ACHN (cell line): ENCODE data around the gene FMN2.
"Not testable (repeated sequence)": the region's sequence is repeated elsewhere in the genome, so short reads cannot be mapped to it uniquely, and the experiment has no call there.

Experiments used
- DNase-seq: peaks from one replicate; pipeline ENCODE4 v3.0.0-alpha.2; 2015
- in situ Hi-C: cut with HindIII; loops from 2 replicates; pipeline ENCODE4 v1.10.0; 2017; ENCODE audit warnings: low sequenced_read_pairs, low pct_ligation_motif_present, low pct_unique_long_range_greater_than_20kb

FMN2 gene

GRCh38 chr1:240274569-240274968 is 182.9 kb downstream of the FMN2 start:
- no peak for DNase-seq
- in situ Hi-C loops = no loop called here

GRCh38 chr1:240275219-240275618 is 183.5 kb downstream of the FMN2 start:
- DNase-seq, in situ Hi-C loops: not testable (repeated sequence)

- in situ Hi-C loops = no loop called here
- no peak for DNase-seq
Measured at GRCh38 chr1:240278082-240278481, 186.4 kb downstream of the FMN2 start.

DNA sequence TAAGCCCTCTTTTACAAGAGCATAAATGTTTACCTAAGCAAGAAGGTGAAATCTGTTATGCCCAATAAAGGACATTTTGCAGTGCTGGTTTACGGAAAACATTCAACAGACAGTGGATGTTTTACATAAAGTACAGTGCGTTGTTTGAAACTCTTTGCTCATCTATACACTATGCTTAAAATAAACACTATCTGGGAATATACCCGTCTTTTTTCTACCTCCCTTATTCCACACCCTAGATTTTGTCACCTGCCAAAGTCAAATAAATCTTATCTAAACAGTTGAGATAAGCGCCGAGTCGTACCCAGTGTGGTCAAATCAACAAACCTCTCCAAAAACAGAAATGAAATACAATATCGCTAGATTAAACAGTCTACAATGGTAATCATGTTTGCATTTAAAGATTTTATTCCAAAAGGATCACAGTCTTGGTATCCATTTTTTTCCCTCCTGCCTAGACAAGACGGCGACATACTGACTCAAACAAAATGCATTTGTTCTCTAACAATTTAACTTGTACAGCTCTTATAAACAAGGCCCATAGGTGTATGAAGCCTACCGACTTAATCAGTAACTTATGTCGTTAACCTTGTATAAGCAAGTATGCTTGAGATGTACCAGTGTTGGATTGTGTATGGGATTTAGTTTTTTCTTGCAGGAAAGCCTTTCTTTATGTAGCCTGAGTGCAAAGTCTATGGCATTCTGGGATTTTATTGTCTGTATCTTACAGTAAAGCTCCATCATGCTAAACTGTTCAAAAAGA is 189.1 kb downstream of the FMN2 start:
- no peak for DNase-seq
- in situ Hi-C loops = no loop called here

DNA sequence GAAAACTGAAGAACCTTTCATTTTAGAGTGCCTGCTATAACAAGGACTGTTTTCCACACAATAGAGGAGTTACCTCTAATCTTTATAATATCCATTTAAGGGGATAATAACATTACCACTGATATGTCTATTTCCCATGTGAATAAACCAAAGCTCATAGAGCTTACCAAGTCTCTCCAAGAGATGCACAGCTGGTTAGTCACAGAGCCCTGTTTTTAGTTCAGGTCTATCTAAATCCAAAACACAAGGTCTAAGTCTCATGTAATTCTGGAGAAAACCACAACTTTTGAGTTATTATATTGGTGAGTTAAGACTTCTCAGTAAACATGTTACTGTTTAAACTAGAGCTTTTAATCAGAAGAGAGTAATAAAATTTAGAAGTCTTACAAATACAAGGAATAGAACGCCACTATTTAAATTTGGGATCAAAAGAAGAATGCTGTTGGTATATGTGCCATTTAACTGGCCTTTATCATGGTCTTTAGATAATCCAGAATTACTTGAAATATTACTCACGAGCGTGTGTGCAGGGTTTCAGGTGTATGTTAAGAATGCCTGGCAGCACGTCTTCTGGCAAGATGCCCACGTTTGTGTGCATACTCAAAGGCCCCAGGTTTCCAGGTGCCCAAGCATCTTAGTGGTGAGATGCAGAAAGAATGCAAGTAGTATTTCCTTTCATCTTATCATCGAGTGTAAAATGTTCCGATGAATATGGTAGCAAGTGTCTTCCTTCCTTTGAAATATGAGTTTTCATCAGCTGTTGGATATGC is 190.6 kb downstream of the FMN2 start:
- in situ Hi-C loops = no loop called here
- no peak for DNase-seq

DNA sequence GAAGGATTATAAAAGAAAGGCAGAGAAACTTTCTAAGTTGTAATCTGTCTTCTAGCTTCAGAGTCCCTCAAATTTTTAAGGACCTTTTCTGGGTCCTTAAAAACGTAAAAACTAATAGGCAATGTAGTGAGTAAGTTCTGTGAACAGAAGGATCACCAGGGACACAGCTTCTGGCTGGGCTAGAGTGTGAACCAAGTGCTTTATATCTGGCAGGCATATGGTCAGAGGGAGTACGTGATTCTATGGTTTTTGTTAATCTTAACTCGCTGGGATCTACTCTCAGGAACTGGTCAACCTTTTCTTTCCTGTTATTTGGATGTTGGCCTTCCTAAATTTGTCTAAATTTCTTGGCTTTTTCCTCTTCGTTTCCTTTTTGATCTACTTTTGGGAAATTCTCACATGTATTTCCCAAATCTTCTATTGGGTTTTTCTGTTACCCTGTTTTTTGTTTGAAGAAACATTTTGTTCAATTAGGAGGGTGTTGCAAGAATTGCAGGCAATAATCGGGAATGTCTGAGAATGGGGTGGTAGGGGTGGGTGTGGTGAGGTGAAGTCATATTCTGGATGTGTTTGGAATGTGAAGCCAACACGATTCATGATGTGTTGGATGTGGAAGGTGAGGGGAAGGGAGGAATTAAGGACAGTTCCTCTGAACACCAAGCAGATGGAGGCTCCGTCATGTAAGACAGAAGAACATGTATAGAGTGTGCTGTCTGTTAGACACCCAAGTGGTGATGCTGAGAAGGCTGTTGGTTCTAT is 193.2 kb downstream of the FMN2 start:
- no peak for DNase-seq
- in situ Hi-C loops = no loop called here

DNA sequence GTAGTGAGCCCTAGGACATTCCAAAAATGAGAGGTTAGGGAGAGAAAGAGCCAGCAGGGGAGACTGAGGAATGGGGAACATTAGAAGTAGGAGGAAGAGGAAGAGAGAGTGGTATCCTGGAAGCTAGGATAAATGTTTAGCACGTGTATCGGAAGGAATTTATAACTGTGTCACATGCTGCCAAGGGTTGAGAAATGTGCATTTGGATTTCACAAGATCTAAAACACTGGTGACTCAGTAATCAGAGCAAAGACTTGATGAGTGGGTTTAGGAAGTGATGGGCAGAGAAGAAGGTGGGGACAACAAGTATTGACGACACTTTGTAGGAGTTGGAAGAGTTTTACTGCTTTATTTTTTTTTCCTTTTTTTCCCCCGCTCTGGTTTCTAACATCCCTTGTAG is 193.9 kb downstream of the FMN2 start:
- in situ Hi-C loops = no loop called here
- DNase-seq = no peak

DNA sequence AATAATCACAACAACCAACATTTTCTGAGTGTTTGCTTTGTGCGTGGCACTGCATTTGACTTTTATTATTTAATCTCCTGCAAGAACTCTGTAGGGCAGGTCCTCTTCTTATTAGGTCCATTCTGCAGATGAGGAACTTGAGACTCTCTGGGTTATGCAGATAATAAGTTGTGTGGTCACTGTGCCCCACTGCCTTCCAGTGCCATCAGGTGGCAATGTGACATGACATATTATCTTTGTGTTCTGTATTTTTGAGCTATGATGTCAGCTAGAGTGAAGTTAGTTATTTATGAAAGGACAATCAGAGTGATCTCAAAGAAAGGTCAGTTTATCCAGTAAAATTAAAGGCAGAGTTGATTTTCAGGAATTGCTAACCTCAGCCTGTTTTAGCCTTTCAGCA is 196.0 kb downstream of the FMN2 start:
- DNase-seq = no peak
- in situ Hi-C loops = no loop called here

DNA sequence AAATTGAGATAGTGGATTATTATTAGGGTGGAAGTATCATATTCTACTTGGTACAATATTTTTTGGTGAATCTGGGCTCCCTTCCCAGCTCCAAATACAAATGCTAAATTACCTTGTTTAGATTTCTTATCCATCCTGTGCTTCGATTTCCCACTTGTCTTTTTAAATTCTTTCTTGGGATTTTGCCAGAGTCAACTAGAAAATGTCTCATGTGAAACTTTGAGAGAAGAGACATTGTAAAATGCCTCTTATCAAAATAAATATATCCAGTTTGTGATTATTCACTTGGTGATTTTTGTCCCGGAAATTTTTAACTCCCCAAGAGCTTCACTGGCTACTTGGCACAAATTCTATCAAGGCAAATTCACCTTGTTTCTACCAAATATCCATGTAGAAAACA is 202.0 kb downstream of the FMN2 start:
- no peak for DNase-seq
- in situ Hi-C loops = no loop called here

- in situ Hi-C loops = no loop called here
- DNase-seq = no peak
Measured at GRCh38 chr1:240294566-240294965, 202.9 kb downstream of the FMN2 start.

DNA sequence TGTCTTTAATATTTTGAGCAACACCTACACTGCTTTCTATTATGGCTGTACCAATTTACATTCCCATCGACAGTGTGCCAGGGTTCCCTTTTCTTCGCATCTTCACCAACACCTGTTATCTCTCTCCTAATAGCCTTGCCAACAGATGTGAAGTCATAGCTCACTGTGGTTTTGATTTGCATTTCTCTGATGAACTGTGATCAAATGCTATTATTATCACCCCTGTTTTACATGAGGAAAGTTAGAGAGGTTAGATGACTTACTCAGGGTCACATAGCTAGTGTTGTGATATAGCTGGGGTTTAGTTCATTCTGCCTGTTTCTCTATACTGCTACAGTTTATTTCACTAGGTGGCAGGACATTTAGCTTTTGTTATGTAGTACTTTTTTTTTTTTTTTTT is 204.1 kb downstream of the FMN2 start:
- in situ Hi-C loops = no loop called here
- DNase-seq = no peak

DNA sequence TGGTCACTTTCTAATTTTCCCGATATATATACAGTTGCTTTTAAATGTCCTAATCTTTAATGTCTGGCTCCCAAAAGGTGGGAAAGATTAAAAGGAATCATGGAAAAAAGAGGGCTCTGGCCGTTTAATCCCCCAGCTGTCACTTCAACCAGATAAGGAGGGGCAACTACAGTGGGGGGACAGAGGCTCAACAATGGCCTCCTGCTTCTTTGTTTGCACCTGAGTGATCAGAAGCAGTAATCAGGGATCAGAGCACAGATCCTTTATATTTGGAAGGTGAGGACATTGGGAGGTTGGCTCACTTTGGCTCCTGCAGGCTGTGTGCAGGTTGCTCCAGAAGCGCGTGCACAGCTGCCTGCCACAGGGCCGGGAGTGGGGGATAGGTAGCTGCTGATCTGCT is 212.8 kb downstream of the FMN2 start:
- in situ Hi-C loops = no loop called here
- no peak for DNase-seq

DNA sequence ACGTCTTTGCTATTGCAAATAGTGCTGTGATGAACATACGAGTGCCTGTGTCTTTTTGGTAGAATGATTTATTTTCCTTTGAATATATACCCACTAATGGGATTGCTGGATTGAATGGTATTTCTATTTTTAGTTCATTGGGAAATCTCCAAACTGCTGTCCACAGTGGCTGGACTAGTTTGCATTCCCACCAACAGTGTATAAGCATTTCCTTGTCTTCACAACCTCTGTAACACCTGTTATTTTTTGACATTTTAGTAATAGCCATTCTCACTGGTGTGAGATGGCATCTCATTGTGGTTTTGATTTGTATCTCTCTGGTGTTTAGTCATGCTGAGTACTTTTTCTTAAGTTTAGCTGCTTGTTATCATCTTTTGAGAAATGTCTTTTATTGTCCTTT is 215.0 kb downstream of the FMN2 start:
- DNase-seq = no peak
- in situ Hi-C loops = no loop called here

DNA sequence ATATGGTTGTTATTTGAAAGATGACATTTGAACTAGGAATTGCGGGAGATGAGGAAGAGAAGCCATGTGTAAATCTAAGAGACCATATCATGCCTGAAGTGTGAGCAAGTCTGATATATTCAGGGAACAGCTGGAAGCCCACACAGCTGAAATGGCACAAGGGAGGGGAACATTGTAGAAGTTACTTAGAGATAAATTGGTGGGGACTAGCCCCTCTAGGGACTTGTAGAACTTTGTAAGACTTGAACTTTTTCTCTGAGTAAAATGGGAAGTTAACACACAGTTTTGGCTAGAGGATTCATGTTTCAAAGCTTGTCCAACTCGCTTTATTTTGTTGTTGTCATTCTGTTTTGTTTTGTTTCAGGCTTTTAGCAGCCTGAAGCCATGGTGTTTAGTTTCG is 216.4 kb downstream of the FMN2 start:
- DNase-seq = no peak
- in situ Hi-C loops = no loop called here

- in situ Hi-C loops = no loop called here
Measured at GRCh38 chr1:240309769-240310168, 218.1 kb downstream of the FMN2 start.

GRCh38 chr1:240310226-240310925 is 218.7 kb downstream of the FMN2 start:
- no peak for DNase-seq
- in situ Hi-C loops = no loop called here

More at GRCh38 chr1:240309769-240310168, 218.1 kb downstream of the FMN2 start:
- peak; percentile 19 for DNase-seq

DNA sequence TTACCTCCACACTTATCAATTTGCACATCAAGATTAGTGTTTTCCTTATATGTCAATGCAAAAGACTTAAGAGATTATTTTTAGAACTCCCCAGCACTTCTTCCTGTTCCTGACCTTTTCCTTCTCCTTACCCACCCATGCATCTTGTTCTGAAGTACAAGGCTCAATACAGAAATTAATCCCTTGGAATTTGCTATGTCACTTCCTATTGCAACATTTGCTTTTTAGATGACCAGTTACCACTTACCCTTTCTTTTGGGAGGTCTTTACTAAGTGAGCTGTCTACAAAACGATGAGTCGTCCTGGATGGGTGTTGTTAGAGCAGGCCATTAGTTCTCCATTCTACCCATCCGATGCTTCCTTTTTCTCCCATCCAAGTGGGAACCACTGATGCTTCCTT is 221.2 kb downstream of the FMN2 start:
- peak; percentile 41 for DNase-seq
- in situ Hi-C loops = no loop called here

GRCh38 chr1:240314845-240315801 is 223.4 kb downstream of the FMN2 start:
- in situ Hi-C loops = no loop called here

More at GRCh38 chr1:240314845-240315801, 223.4 kb downstream of the FMN2 start:
- no peak for DNase-seq
